GM12874 (cell line): ENCODE measurements around the gene ARRB2.

ENCODE experiments used
- CTCF ChIP-seq: IDR thresholded peaks from 2 replicates; pipeline ENCODE4 v1.5.1; 2011; ENCODE audit warnings: low read depth, mild to moderate bottlenecking, control low read depth, low read length, moderate library complexity; ENCODE audit not compliant: insufficient read depth

ARRB2 gene

DNA sequence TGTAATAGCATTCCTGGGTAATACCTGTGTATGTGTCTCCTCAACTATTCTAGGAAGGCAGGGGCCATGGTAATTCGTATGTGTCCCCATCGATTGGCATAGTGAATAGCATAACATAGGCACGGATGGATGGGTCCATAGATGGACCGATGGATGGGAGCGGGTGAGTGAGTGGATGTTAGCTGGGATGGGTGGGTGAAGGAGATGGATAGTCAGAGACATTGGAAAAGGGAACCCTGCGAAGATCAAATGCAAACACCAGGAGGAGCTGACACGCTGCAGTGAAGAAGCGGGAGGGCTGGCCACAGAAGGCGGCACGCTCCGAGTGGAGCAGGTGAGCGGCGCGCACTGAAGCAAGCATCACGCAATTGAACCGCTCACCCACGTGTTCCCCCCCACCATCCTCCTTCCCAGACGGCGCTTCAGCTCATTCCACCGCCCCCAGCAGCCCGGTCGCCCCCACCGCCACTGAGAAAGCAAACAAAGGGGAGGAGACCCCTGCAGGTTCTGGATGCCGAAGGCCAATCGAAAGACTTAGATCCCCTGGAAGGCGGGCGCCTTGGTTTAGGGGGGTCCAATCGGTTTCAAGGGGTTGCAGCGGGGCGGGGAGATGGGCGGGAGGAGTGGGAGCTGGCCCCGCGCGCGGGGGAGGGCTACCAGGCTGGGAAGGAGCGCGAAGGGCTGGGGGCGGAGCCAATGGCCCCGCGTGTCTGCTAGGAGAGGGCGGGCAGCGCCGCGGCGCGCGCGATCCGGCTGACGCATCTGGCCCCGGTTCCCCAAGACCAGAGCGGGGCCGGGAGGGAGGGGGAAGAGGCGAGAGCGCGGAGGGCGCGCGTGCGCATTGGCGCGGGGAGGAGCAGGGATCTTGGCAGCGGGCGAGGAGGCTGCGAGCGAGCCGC lies at the start of gene ARRB2:
Gene ARRB2, plus strand, starts transcription at position 839 of the 899 bp plus-strand sequence. CDS start 90 bp downstream, outside the sequence.
- TF ChIP-seq CTCF, result peak; percentile 69

- no peak for TF ChIP-seq CTCF
Observed at GRCh38 chr17:4663711-4664110, 46.7 kb upstream of the ARRB2 start.

- no peak for TF ChIP-seq CTCF
Observed at GRCh38 chr17:4664230-4664629, 46.2 kb upstream of the ARRB2 start.

GRCh38 chr17:4665027-4665426 lies 45.4 kb upstream of the ARRB2 start:
- TF ChIP-seq CTCF, result no peak

GRCh38 chr17:4666296-4666695 lies 44.1 kb upstream of the ARRB2 start:
- no peak for TF ChIP-seq CTCF

DNA sequence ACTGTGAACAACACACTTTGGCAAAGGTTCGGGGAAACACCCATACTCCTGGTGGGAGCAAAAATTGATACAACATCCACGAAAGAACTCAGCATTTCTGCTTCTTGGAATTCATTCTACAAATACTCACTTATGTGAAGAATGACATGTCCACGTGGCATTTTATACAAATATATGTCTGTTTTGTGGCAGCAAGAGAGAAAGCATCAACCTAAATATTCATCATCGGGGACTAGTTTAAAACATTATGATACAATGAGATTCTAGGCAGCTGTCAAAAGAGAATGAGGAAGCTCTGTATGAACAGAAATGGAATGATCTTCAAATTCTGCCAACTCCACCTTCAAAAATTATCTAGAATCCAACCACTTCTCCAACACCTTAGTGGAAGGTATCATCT lies 43.3 kb upstream of the ARRB2 start:
- no peak for TF ChIP-seq CTCF

DNA sequence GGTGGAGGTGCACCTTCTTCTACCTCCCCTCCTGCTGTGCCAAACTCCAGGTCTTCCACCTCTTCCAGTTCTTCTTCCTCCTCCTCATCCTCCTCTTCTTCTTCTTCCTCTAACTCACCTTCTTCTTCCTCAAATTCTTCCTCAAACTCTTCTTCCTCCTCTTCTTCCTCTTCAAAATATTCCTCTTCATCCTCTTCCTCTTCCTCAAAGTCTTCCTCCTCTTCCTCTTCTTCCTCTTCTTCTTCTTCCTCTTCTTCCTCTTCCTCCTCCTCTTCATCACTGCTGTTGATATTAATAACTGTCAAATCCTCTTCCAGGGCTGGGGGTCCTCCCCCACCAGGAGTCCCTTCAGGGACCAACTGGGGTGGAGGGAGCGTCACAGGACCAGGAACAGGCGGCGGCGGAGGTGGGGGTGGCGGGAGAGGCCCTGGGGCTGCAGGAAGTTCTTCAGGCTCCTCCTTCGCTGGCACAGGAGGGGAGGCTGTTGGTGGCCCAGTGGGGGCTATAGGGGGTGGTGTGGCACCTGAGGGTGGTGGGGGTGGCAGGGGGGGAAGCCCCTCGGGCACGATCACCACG lies 38.3 kb upstream of the ARRB2 start:
- no peak for TF ChIP-seq CTCF
